ENCODE data around the gene UQCC2.

Gene UQCC2

GRCh38 chr6:33654831-33655554 lies 56.5 kb downstream of the UQCC2 start:
- no peak for DNase-seq (ENCODE audit: low spot score)

GRCh38 chr6:33652002-33652401 lies 59.5 kb downstream of the UQCC2 start:
- DNase-seq (ENCODE audit: low spot score): no peak

- DNase-seq (ENCODE audit: low spot score): no peak
Observed at GRCh38 chr6:33651403-33651802, 60.1 kb downstream of the UQCC2 start.

Measured in putamen (tissue), 1 donor.